ENCODE results near the gene FBP1. TPM values are rescaled to one million over a fixed set of nuclear protein-coding genes. Genes with fewer than 3 reads are reported as not detected.

FBP1 gene
- polyA plus RNA-seq, 1 experiment: not detected

GRCh38 chr9:94666364-94667099 is 27.2 kb upstream of the FBP1 start:
- POLR2A ChIA-PET: no interaction called here
- Histone ChIP-seq H3K27me3 (ENCODE audit: control insufficient read depth, insufficient read depth, low read length) (peaks cover 8% of the 10 kb centered on the region), H3K9me3 (ENCODE audit: control insufficient read depth, insufficient read depth, low read length) (no peaks in the 10 kb centered on the region), H3K27ac (ENCODE audit: low read depth, low read length) (no peak overlapping the region), H3K4me3 (ENCODE audit: low read depth, low read length) (no peak overlapping the region)
- CTCF ChIA-PET: interaction anchor here (4.9 to 5.9 kb wide), 2 partner anchors 462 to 501 kb away, joined by 27 to 168 read pairs; no protein-coding TSS in a partner anchor
- no peak for DNase-seq (ENCODE audit: low read depth, low spot score)
- no peak for TF ChIP-seq CTCF (IDR thresholded peaks at IDR 0.05; ENCODE audit: low read depth, low read length)

GRCh38 chr9:94665613-94666012 is 26.3 kb upstream of the FBP1 start:
- Histone ChIP-seq H3K27me3 (ENCODE audit: control insufficient read depth, insufficient read depth, low read length) (peaks cover 8% of the 10 kb centered on the region), H3K27ac (ENCODE audit: low read depth, low read length) (no peak overlapping the region), H3K9me3 (ENCODE audit: control insufficient read depth, insufficient read depth, low read length) (no peaks in the 10 kb centered on the region), H3K4me3 (ENCODE audit: low read depth, low read length) (no peak overlapping the region)
- DNase-seq (ENCODE audit: low read depth, low spot score): no peak
- ChIA-PET POLR2A (no interaction called here), CTCF (interaction anchor here (4.9 to 5.9 kb wide), 2 partner anchors 463 to 502 kb away, joined by 27 to 168 read pairs; no protein-coding TSS in a partner anchor)
- no peak for TF ChIP-seq CTCF (IDR thresholded peaks at IDR 0.05; ENCODE audit: low read depth, low read length)

- POLR2A ChIA-PET: no interaction called here
- no peaks in the 10 kb centered on the region for H3K9me3 ChIP-seq (ENCODE audit: control insufficient read depth, insufficient read depth, low read length)
- CTCF ChIA-PET: no interaction called here
- no peak for DNase-seq (ENCODE audit: low read depth, low spot score)
- no peak overlapping the region for H3K4me3 ChIP-seq (ENCODE audit: low read depth, low read length)
- no peak overlapping the region for H3K27ac ChIP-seq (ENCODE audit: low read depth, low read length)
- TF ChIP-seq CTCF (IDR thresholded peaks at IDR 0.05; ENCODE audit: low read depth, low read length): no peak
- peaks cover 8% of the 10 kb centered on the region for H3K27me3 ChIP-seq (ENCODE audit: control insufficient read depth, insufficient read depth, low read length)
Observed at GRCh38 chr9:94664801-94665200, 25.5 kb upstream of the FBP1 start.

GRCh38 chr9:94663640-94664039 is 24.3 kb upstream of the FBP1 start:
- CTCF ChIA-PET: no interaction called here
- TF ChIP-seq CTCF (IDR thresholded peaks at IDR 0.05; ENCODE audit: low read depth, low read length): no peak
- no peak overlapping the region for H3K27ac ChIP-seq (ENCODE audit: low read depth, low read length)
- no peaks in the 10 kb centered on the region for H3K9me3 ChIP-seq (ENCODE audit: control insufficient read depth, insufficient read depth, low read length)
- no peak for DNase-seq (ENCODE audit: low read depth, low spot score)
- H3K27me3 ChIP-seq (ENCODE audit: control insufficient read depth, insufficient read depth, low read length): peaks cover 8% of the 10 kb centered on the region
- POLR2A ChIA-PET: no interaction called here
- H3K4me3 ChIP-seq (ENCODE audit: low read depth, low read length): no peak overlapping the region

GRCh38 chr9:94663140-94663539 is 23.8 kb upstream of the FBP1 start:
- no peaks in the 10 kb centered on the region for H3K9me3 ChIP-seq (ENCODE audit: control insufficient read depth, insufficient read depth, low read length)
- no peak overlapping the region for H3K27ac ChIP-seq (ENCODE audit: low read depth, low read length)
- no peak for DNase-seq (ENCODE audit: low read depth, low spot score)
- H3K4me3 ChIP-seq (ENCODE audit: low read depth, low read length): no peak overlapping the region
- peaks cover 8% of the 10 kb centered on the region for H3K27me3 ChIP-seq (ENCODE audit: control insufficient read depth, insufficient read depth, low read length)
- CTCF ChIA-PET: no interaction called here
- POLR2A ChIA-PET: no interaction called here
- TF ChIP-seq CTCF (IDR thresholded peaks at IDR 0.05; ENCODE audit: low read depth, low read length): no peak
